GM18870 (cell line): ENCODE results near the gene RANBP1.

ENCODE experiments used
- ATAC-seq: cut with Tn5 transposase; IDR thresholded peaks from one replicate; pipeline ENCODE4 v1.9.1; 2021; ENCODE audit warnings: moderate library complexity; ENCODE audit not compliant: unreplicated experiment

The RANBP1 gene

DNA sequence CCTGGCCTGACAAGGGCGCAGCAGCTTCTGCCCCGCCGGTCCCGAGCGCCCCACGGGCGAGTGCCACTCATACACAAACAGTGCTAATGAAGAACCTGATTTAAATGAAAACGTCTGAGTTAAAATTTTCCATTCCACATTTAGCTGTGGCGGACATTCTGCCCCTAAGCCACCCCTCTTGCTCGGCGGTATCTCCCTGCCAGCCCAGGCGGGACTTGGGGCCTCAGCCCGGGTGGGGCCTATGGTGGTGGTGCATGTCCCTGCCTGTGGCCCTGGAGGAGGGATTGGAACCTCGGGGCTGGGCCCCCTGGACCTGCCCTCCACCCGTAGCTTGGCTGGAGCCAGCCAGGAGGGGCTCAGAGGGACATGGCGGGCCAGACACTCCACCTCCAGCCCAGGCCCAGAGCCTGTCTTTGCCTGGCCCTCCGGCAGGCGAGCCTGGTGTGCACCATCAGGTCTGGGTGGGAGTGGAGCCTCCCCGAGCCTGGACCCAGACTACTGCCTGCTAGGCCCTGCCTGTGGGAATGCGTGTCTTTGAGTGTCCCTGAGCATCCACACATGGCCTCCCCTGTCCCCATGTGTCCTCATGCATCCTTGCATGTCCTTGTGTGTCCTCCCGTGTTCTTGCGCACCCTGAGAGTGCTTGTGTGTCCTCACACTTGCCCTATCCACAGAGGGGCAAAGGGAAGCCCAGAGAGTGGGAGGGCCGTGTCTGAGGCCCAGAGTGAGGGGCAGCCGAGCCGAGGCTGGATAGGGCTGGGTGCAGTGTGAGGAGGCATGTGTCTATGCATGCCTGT, 20.1 kb downstream of the RANBP1 start:
- no peak for ATAC-seq

DNA sequence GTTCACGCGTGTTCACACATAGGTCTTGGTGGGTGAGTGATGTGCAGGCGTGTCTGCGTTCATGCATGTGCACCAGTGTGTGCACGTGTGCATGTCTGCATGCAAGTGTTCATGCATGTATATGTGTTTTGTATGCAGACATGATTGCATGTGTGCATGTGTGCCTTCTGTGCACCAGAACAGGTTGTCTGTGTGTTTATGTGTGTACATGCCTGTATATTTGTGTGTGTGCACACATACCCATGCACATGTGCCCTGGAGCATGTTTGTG, 20.6 kb downstream of the RANBP1 start:
- ATAC-seq: no peak

DNA sequence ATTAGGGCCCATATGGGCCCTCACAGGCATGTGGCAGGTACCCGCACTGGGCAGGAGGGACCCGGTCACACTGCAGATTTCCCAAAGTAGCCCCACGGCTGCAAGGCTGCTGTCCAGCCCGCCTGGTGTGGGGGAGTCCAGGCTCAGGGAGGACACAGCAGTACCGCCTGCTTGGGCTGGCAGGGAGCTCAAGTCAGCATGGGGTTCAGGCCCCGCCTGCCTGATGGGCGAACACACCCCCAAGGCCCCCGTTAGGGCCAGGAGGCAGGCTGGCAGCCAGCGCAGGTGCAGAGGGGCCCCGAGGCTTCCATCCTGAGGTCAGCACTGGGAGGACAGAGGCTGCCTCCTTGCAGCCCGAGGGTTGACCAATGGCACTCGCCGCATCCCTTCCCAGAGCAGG, 21.2 kb downstream of the RANBP1 start:
- ATAC-seq: no peak

DNA sequence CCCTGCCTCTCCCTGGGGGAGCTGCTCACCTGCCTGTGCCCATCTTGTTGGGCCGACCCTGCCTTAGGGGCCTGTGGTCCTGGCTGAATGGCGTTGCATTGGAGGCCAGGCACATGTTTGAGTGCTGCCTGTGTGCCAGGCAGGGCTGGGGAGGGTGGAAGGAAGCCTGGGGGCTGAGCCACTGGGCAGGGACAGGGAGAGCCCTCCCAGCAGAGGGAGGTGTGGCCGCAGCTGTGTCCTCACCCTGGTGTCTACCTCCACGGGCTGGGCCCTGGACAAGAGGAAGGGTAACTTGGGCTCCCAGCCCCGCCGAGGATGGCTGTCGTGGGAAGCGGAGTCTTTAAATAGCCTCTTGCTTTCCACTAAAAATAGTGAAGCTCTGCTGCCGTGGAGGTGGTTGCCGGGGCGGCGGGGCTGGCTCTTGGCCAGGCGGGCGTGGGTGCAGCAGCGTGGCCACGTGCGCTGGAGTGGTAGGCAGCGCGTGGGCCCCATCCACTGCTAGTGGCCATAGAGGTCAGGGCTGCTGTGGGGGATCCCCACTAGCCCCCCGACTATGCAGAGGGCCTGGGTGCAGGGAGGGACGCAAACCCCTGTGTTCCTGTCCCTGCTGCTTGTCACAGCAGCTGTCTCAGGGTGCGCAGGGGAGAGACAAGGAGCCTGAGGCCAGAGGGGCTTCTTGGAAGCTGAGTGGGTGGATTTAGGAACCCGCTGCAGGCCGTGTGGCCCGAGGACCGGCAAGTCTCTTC, 21.9 kb downstream of the RANBP1 start:
- no peak for ATAC-seq

DNA sequence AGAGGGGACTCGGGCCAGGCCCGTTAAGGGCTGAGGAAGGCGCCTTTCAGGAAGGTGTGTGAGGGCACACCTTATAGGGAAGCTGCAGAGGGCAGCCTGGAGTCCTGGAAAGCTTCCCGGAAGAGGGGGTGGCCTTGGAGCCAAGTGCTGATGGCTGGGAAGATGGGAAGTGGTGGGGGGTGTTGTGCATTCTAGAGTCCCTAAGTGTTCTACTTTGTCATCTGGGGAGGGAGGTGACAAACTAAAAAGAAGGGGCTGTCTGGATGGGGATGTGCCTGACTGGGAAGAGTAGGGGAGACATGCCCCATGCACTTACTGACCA, 22.5 kb downstream of the RANBP1 start:
- no peak for ATAC-seq

DNA sequence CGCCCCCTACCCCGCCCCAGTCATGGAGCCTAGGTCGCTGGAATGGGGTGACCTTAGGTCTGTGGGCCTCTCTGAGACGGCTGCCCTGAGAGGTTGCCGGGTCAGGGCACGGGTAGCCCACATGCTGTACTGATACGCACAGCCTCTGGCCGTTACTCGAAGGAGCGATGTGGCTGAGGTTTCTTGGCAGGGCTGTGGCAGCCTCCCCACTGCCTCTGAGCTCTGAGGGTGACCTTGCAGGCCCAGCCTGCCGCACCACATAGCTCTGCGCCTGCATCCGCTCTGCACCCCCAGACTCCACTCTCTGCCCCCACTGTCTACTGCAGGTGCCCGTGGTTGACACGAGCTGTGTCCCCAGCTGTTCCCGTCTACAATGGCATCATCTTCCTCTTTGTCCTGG, 23.0 kb downstream of the RANBP1 start:
- no peak for ATAC-seq

DNA sequence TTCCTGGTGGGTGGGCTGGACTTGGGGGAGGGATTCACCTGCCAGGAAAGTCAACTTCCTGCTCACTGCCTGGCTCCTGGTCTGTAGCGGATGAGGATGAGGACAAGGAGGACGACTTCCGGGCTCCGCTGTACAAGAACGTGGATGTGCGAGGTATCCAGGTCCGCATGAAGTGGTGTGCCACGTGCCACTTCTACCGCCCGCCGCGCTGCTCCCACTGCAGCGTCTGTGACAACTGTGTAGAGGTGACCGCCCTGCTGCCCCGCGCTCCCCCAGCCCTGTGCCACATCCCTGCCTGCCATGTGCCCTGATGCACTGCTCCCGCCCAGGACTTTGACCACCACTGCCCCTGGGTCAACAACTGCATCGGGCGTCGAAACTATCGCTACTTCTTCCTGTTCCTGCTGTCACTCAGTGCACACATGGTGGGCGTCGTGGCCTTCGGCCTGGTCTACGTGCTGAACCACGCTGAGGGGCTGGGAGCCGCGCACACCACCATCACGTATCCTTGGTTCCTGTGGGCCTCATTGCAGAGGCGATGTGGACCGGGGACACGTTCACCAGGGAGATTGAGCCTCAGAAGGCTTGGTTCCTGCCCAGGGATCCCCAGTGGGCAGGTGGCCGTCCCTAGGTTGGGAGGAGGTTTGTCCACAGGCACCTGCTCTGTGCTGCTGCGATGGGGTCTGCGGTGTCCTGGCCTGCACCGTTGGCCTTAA, 23.6 kb downstream of the RANBP1 start:
- ATAC-seq: no peak

DNA sequence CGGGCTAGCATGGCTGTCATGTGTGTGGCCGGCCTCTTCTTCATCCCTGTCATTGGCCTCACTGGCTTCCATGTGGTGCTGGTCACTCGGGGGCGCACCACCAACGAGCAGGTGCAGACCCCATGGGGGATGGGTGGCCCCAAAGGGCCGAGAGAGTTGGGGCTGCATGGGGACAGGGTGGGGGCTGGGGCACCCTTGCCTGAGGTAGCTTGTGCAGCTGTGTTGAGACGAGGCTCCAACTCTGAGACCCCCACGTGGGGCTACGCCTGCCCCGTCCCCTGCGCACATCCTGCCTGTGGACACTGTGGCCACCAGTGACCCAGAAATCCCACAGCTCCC, 24.2 kb downstream of the RANBP1 start:
- ATAC-seq: no peak

DNA sequence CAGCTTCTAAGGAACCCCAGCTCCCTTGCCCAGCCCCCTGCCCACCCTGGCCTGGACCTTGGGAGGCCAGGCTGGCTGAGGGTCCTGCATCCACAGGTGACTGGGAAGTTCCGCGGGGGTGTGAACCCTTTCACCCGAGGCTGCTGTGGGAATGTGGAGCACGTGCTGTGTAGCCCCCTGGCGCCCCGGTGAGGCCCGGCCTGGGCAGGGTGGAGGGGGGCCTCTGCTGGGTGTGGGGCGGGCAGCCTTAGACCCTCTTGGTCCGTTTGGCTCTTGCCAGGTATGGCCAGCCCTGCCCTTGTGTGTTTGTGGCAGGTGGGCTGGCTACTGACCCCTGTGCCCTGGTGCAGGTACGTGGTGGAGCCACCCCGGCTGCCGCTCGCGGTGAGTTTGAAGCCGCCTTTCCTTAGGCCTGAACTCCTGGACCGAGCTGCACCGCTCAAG, 24.6 kb downstream of the RANBP1 start:
- no peak for ATAC-seq

DNA sequence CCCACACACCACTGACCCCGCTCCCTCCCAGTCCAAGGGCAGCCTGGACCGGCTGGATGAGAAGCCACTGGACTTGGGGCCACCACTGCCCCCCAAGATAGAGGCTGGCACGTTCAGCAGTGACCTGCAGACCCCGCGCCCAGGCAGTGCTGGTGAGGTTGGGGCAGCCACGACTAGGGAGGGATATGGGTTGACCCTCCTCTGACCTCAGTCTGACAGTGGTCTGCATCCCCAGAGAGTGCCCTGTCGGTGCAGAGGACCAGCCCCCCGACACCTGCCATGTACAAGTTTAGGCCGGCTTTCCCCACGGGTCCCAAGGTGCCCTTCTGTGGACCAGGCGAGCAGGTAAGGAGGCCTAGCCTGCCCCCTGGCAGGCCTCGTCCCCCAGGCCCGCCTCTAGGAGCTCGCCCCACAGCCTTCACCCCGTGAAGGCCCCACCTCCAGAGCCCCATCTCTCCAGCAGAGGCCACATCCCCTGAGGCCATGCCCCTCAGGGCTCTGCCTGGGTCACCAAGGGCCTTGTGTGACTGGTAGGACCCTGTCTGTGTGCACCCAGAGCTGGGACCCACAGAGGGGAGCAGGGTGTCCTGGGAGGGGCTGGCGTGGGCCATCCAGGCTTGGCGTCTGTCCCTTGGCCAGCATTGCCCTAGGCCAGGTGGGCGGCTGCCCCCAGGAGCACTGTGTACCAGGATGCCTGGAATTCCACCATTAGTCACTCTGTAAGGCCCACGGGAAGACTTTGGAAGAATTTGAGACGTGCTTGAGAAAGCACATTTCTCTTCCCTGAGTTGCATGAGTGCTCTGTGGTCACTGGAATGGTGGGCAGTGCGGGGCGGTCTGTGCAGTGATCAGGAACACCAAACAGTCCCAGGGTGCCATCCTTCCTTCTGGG, 25.5 kb downstream of the RANBP1 start:
- no peak for ATAC-seq

DNA sequence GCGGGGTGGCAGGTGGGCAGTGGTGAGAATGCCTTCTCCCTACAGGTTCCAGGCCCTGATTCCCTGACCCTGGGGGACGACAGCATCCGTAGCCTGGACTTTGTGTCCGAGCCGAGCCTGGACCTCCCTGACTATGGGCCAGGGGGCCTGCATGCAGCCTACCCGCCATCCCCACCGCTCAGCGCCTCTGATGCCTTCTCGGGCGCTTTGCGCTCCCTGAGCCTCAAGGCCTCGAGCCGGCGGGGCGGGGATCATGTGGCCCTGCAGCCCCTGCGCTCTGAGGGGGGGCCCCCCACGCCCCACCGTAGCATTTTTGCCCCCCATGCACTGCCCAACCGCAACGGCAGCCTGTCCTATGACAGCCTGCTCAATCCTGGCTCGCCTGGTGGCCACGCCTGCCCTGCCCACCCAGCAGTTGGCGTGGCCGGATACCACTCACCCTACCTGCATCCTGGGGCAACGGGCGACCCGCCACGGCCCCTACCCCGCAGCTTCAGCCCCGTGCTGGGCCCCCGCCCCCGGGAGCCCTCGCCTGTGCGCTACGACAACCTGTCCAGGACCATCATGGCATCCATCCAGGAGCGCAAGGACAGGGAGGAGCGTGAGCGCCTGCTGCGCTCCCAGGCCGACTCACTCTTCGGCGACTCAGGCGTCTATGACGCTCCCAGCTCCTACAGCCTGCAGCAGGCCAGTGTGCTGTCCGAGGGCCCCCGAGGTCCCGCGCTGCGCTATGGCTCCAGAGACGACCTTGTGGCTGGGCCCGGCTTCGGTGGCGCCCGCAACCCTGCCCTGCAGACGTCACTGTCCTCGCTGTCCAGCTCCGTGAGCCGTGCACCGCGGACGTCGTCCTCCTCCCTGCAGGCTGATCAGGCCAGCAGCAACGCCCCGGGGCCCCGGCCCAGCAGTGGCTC, 27.1 kb downstream of the RANBP1 start:
- ATAC-seq: no peak

DNA sequence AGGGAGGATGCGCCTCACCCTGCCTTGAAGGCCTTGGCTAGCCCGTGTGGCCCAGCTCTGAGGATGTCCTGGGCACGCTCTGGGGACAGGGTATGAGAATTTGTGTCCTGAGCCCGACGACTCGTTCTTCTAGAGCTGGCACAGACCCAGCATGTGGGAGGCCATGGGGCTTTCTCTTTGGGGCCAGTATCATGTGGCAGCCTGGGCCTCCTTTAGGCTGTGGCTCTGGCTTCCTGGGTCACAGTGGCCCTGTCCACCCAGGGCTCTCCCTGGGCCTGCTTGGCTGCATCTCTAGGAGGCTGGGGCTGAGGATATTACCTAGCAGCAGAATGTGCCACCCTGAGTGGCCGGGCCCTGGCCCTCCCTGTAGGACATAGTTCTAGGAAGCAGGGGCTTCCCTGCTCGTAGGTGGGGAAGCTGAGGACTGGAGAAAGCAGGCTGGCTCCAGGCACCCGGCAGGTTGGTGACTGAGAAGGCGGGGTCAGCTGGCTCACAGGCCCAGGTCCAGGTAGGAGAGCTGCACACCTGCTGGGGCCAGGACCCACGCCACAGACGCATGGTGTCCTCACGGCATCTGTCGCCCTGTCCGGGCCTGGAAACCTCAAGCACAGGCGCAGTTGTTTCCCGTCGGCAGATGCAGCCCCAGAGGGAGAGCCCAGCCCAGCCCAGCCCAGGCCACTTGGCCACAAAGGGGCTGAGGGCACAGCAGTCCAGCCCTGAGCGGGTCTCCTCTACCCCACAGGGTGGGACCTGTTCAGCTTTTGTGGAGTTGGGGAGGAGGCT, 28.2 kb downstream of the RANBP1 start:
- no peak for ATAC-seq

DNA sequence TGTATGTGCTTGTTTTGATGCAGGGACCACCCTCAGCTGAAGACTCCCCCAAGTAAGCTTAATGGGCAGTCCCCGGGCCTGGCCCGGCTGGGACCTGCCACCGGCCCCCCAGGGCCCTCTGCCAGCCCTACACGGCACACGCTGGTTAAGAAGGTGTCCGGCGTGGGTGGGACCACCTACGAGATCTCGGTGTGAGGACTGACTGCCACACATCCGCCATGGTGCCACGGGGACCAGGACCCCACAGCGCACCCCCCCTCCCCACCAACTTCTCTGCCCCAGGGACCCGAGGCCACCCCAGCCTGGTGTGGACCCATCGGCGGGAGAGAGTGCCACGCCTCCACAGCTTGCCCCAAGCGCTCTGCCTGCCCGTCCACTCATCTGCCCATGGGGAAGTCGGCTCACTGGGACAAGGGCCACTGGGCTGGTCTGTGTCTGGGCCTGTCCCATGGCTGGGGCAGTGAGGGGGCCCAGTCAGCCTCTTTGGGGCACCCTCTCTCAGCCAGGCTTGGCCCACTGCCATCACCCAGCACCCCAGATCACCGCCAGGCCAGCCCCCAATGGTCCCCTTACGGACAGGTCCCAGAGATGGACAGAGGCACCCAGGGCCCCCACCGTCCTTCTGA, 29.4 kb downstream of the RANBP1 start:
- no peak for ATAC-seq

DNA sequence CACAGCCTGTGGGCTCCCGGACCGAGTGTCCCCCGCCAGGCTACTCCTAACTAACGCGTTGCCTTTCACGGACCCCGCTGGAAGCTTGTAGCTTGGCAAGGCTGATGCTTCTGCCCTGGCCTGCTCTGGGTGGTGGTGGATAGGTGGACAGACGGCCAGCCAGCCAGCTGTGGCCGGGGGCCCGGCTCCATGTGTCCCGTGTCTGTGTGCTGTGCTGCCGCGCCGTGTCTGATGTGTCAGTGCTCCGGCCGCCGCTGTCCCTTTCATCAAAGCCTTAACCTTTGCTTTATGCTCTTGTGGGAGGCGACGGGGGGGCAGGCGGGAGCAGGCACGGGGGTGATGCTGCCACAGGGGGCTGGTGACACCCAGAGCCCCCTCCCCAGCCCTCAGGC, 29.9 kb downstream of the RANBP1 start:
- no peak for ATAC-seq

DNA sequence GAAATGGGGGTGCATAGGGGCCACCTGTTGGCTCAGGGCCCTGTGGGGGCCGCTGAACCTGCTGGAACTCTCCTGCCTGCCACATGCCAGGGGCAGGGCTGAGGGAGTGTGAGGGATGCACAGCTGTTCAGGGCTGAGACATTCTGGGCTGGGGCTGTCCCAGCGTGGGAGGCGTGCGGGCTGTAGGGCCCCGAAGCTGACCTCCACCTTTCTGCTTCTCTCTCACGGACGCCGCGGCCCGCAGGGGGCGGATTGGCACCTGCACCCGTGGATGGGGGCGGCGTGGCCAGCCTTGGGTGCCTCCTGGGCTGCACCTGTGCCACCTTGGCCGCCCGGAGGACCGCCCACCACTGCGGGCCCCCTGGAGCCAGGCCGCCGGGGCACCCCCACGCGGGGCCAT, 30.9 kb downstream of the RANBP1 start:
- ATAC-seq: no peak

DNA sequence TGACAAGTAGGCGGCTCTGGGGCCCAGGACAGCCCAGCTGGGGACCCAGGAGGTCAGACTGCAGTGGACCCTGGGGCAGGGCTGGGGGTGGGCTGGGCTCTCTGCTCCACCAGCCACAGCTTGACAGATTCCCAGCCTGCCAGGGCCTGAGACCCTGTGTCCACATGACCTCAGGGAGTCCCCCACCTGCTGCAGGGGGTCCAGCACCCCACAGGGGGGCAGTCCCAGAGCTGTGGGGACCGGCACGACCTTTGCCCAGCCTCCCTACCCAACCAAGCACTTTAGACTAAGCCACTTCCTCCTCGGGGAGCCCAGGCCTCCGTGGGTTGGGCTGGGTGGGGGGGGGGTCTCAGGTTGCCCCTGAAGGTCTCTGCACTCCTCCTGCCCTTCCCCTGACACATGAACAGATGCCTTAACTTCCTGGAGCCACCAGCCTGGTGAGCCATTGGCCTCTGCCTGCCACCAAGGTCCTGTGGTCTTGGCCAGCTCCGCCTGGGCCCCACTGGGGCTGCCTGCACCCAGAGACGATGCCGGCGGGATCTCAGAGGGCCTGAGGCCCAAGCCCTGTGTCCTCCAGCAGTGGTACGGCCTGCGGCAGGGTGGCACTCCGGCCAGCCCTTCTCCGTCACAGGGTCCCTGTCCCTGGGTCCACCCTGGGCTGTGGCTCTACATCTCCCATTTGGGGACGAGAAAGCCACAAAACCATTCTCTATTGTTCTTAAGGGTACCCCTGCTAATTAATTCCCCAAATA, 31.5 kb downstream of the RANBP1 start:
- ATAC-seq: no peak

DNA sequence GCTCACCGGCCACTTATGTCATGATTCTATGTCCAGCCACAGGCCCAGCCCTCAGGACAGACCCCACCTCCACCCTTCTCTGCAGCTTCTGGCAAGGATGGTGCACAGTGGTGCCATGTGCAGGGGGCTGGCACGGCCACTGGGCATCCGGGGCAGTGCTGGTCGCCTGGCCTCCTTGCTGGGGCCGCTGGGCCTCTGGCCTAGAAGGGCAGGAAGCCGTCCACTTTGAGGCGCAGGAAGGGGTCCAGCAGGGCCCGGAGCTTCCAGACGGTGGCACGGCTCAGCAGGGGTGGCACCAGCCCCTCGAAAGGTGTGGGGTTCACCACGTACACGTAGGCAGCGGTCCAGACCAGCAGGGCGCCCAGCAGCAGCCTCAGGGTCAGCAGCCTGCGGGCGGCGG, 32.5 kb downstream of the RANBP1 start:
- ATAC-seq: no peak
